AG09309 (cell line): Measurements from ENCODE around the gene KCNJ3.

Experiments used
- DNase-seq: peaks from one replicate; pipeline ENCODE4 v3.0.0-alpha.2; 2010; ENCODE audit warnings: low read depth
- H3K4me3 ChIP-seq: 2 replicates; pipeline ENCODE4 v1.5.1; 2011; ENCODE audit warnings: mild to moderate bottlenecking, low read depth, low read length, moderate library complexity; ENCODE audit not compliant: control insufficient read depth
- TF ChIP-seq, protein P1 (sequence below): IDR thresholded peaks from 2 replicates; pipeline ENCODE4 v1.5.1; 2011; ENCODE audit warnings: mild to moderate bottlenecking, low read depth, low read length, inconsistent platforms; ENCODE audit not compliant: insufficient read depth, control insufficient read depth; ENCODE audit errors: missing control alignments

The KCNJ3 gene

DNA sequence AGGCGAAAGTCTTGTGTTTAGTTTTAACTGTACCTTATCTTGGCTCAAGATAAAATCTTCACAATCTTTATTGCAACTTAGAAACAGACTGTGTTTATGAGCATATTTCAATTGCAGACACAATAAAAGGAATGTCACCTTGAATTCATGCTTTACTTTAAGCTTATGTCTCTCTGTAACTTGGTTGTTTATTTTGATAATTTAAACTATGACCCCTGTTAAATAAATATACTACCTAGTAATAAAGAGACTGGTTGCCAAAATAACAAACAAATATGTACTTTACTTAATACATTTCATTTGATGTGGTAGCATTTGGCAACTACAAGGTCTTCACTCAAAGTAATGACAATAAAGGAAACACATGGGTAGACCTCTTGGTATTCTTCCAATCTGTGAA lies 202.6 kb downstream of the KCNJ3 start:
- TF ChIP-seq, protein P1, sequence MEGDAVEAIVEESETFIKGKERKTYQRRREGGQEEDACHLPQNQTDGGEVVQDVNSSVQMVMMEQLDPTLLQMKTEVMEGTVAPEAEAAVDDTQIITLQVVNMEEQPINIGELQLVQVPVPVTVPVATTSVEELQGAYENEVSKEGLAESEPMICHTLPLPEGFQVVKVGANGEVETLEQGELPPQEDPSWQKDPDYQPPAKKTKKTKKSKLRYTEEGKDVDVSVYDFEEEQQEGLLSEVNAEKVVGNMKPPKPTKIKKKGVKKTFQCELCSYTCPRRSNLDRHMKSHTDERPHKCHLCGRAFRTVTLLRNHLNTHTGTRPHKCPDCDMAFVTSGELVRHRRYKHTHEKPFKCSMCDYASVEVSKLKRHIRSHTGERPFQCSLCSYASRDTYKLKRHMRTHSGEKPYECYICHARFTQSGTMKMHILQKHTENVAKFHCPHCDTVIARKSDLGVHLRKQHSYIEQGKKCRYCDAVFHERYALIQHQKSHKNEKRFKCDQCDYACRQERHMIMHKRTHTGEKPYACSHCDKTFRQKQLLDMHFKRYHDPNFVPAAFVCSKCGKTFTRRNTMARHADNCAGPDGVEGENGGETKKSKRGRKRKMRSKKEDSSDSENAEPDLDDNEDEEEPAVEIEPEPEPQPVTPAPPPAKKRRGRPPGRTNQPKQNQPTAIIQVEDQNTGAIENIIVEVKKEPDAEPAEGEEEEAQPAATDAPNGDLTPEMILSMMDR = no peak
- DNase-seq = no peak

More for the DNA sequence above, 202.6 kb downstream of the KCNJ3 start:
- no peak overlapping the region for H3K4me3 ChIP-seq
